ENCODE data around the gene TEX101.
"Not testable (repeated sequence)": the region's sequence is repeated elsewhere in the genome, so short reads cannot be mapped to it uniquely, and the experiment has no call there.

TEX101 gene

DNA sequence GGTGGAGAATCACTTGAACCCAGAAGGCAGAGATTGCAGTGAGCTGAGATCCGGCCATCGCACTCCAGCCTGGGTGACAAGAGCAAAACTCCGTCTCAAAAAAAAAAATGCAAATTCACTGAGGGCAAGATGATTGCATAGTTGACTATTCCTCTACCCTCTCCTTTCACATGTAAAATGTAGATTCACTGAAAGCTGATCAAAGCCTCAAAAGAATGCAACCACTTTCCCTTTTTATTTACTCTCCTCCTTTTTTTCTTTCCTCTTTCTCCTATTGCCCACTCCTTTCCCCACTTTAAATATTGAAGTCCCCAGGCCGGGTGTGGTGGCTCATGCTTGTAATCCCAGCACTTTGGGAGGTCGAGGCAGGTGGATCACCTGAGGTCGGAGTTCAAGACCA, 6.3 kb downstream of the TEX101 start:
- no peak for DNase-seq (ENCODE audit: low read depth in 3 of 3)

DNA sequence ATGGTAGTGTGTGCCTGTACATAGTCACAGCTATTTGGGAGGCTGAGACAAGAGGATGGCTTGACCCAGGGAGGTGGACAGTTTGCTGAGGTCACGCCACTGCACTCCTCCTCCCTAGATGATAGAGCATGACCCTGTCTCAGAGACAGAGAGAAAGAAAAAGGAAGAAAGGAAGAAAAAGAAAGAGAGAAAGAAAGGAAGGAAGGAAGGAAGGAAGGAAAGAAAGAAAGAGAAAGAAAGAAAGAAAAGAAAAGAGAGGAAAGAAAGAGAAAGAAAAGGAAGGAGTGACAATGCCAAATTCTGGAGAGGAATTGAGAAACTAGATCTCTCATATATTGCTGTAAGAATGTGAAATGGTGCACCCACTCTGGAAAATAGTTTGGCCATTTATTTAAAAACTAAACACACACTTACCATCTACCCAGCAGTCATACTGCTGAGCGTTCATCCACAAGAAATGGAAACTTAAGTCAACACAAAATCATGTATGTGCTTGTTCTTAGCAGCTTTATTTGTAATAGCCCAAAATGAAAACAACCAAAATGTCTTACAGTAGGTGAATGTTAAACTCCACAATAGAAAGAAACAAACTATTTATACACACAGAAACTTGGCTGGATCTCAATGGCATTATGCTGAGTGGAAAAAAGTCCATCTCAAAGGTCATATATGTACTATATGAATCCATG, 7.5 kb downstream of the TEX101 start:
- DNase-seq (ENCODE audit: low read depth in 3 of 3) = no peak

DNA sequence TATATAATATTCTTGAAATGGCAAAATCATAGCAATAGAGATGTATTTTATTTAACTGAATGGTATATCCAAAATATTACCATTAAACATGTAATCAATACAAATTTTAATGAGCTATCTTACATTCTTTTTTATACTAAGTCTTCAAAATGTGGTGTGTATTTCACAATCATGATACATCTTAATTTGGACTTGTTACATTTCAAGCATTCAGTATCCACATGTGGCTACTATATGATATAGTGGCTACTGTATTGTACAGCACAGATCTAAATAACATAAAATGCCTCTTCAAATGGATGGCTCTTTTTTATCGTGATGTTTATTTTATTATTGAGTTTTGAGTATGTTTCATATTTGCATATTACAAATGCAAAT, 8.0 kb downstream of the TEX101 start:
- DNase-seq (ENCODE audit: low read depth in 3 of 3) = no peak

DNA sequence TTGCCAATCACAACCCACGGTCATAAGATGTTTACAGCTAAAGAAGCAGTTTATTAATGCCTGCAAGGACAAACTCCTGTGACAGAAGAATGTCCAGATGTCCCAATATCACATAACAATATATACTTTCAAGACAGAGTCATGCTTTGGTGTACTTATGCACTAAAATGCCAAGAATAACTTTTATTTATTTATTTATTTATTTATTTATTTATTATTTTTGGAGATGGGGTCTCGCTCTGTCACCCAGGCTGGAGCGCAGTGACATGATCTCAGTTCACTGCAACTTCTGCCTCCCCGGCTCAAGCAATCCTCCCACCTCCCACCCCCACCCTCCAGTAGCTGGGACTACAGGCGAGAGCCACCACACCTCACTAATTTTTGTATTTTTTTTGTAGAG, 9.1 kb downstream of the TEX101 start:
- DNase-seq (ENCODE audit: low read depth in 3 of 3) = no peak

DNA sequence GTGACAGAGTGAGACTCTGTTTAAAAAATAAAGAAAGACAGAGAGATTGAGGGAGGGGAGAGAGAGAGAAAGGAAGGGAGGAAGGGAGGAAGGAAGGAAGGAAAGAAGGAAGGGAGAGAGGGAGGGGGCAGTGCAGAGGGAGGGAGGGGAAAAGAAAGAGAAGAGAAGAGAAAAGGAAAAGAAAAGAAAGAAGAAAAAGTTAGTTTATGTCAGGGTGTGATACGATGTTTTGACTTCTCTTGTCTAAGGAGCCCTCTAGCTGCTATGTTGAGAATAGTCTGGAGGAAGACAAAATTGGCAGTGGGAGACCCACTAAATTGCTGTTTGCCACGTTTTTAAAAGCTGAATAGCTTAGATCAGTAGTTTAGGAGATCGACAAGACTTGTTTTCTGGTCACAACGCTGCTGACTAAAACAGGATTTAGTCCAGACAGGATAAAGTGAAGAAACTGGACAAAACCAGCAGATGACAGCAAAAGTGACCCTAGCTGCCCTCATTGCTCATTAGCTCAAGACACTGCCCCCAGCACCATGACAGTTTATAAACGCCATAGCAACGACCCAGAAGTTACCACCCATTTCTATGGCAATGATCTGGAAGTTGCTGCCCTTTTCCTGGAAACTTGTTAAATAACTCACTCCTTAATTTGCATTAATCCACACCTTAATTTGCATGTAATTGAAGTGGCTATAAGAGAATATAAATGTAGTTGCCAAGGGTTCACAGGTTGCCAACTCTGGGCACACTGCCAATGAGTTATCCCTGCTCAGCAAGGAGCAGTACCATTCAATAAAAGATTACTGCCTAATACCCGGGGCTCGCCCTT, 11.1 kb downstream of the TEX101 start:
- no peak for DNase-seq (ENCODE audit: low read depth in 3 of 3)

DNA sequence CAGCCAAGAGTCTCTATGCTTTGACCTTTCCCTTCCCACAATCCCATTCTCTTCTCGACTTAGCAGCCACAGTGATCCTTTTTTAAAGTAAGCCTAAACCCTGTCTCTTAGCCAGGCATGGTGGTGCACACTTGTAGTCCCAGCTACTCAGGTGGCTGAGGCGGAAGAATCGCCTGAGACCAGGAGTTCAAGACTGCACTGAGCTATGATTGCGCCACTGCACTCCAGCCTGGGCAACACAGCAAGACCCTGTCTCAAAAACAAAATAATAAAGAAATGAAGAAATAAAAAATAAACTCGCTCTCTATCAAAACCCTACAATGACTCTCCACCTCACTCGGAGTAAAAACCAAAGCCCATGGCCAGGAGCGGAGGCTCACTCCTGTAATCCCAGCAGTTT, 14.7 kb downstream of the TEX101 start:
- DNase-seq (ENCODE audit: low read depth in 3 of 3) = no peak

DNA sequence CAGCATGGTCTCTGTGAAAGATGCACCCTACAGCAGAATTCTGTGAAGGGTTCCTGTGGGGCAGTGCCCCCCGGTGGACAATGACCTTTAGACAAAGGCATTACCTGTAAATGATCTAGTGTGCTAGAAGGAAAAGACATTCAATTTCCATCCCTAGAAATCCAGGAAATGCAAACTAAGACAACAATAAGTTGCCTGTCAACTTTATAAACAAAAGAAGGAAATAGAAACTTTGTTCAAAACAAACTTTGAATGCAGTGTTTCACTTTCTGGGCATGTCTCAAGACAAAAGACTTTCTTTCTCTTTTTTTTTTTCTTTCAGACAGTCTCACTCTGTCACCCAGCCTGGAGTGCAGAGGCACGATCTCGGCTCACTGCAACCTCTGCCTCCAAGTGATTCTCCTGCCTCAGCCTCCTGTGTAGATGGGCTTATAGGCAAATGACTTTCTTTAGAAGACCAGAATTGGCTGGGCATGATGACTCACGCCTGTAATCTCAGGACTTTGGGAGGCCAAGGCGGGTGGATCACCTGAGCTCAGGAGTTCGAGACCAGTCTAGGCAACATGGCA, 15.5 kb downstream of the TEX101 start:
- DNase-seq (ENCODE audit: low read depth in 3 of 3) = no peak

DNA sequence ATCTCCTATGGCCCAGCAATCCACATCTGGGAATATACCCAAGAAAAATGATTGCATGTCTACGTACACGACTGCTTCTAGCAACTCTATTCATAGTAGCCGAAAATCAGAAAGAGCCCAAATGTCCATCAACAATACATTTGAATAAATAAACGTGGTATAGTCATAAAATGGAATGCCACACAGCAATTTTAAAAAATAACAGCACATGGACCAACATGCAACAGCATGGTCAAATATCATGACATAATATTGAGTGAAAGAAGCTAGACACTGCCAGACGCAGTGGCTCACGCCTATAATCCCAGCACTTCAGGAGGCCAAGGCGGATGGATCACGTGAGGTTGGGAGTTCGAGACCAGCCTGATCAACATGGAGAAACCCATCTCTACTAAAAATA, 16.3 kb downstream of the TEX101 start:
- DNase-seq (ENCODE audit: low read depth in 3 of 3) = no peak

DNA sequence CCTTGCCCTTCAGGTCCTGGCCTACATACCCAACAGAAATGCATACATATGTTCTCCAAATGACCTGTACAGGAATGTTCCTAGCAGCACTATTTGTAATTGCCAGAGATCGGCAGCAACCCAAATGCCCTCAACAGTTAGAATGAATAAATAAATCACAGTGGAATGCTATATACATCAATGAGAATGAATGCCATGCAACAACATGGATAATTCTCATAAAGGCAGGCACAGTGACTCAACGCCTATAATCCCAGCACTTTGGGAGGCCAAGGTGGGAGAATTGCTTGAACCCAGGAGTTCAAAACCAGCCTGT, 18.6 kb downstream of the TEX101 start:
- no peak for DNase-seq (ENCODE audit: low read depth in 3 of 3)

DNA sequence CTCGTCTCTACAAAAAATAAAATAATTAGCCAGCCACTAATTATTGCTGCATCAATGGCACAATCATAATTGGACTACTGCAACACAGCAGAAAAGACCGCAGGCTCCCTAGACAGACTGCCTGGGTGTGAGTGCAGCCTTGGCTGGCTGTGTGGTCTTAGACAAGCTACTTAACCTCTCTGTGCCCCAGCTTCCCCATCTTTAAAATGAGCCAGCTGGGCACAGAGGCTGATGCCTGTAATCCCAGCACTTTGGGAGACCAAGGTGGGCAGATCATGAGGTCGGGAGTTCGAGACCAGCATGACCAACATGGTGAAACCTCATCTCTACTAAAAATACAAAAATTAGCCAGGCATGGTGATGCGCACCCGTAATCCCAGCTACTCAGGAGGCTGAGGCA, 19.0 kb downstream of the TEX101 start:
- DNase-seq (ENCODE audit: low read depth in 3 of 3) = no peak

DNA sequence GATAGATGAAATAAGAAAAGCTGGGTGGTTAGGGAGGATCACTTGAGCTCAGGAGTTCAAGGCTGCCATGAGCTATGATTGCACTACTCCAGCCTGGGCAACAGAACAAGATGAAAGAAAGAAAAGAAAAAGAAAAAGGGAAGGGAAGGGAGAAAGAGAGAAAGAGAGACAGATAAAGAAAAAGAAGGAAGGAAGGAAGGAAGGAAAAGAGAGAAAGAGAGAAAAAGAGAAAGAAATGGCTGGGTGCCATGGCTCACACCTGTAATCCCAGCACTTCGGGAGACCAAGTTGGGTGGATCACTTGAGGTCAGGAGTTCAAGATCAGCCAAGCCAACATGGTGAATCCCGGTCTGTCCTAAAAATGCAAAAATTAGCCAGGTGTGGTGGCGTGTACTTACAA, 21.1 kb downstream of the TEX101 start:
- no peak for DNase-seq (ENCODE audit: low read depth in 3 of 3)

DNA sequence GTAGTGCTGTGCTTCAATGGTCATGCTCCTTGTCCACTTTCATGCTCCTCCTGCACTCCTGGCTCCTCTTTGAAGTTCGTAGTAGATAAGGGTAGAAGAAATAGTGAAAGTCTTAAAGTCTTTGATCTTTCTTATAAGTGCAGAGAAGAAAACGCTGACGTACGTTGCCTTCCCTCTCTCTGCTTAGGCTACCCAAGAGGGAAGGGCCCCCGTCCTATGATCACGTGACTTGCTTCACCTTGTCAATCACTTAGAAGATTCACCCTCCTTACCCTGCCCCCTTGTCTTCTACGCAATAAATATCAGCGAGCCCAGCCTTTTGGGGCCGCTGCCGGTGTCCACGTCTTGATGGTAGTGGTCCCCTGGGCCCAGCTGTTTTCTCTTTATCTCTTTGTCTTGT, 22.6 kb downstream of the TEX101 start:
- not testable (repeated sequence) for DNase-seq (ENCODE audit: low read depth in 3 of 3)

DNA sequence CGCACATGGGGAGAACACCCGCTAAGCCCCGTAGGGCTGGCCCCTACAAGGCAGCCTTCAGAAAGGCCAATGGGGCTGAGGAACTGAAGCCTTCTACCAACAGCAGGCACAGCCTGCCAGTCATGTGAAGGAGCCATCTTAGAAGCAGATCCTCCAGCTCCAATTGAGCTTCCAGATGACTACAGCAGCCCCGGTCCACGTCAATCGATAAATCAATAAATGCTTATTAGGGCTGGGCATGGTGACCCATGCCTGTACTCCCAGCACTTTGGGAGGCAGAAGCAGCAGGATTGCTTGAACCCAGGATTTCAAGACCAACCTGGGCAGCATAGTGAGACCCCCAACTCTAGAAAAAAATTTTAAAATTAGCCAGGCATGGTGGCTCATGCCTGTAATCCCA, 23.0 kb downstream of the TEX101 start:
- no peak for DNase-seq (ENCODE audit: low read depth in 3 of 3)

DNA sequence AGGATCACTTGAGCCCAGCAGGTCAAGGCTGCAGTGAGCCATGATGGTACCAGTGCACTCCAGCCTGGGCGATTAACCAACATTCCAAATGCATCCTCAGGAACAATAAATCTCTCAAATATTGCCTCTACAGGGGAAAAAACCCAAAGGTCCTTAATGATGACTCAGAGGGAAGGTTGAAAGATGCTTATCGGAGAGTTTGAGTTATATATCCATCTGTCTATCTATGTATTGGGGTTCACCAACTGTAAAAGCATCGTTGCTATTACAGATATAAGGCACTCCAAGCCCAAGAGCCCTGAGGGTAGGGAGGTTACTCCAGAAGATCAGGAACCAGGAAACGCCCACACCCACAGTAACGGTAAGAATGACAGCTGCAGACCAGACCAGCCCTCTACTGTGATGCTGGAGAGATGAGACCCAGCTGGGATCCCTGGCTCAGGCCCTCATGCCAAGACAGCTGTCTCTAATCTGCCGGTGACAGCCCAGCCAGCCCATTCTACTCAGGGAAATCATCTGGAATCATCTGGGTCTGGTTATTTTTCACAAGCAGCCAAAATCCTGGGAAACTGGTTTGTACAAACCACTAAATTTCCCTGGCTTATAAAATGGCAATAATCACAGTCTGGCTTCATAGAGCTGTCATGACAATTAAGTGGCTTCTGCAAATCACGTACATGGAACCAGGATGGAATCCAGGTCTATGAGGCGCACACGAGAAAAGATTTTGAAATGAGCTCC, 23.8 kb downstream of the TEX101 start:
- DNase-seq (ENCODE audit: low read depth in 3 of 3) = no peak

DNA sequence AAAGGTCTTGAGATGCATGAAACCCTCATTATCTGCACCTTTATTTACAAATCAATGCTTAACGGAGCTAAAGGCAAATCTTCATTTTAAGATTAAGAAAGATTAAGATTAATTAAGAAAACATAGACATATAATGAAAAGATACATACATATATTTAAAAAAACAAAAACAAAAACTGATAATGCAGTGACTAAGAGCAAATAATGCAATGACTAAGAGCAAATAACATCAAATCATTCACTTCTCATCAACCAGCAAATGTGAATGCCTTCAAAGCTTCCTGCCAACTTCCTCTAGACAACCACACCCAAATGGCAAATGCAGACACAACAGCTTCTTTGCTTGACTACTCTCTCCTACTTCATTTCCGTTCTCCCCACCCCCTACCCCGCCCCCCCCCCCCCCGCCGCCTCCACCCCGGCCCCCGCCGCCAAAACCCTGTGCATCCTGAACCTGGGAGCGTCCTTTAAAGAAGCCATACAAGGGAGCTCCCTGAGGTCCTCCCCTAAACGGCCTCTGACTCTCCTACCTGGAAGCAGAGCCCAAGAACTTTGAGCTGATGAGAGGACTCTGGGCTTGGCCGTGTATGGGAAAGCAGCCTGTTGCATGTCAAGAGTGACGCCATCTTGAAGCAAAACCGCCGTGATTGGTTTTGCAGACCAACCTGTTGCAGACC, 24.5 kb downstream of the TEX101 start:
- DNase-seq (ENCODE audit: low read depth in 3 of 3) = peak in 1 of 3 experiments; percentile 18

DNA sequence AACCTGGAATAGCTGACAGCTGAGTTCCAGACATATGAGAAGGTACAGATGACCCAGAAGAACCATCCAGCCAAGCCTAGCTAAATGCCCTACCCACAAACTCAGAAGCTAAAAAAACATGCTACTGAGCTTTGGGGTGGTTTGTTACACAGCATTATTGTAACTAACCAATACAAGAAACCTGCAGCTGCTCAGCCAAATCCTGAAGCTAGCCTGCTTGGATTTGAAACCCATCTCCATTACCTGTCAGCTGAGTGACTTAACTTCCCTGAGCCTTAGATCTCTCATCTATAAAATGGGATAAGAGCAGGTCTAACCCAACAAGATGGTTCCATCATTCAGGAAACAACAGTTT, 25.0 kb downstream of the TEX101 start:
- DNase-seq (ENCODE audit: low read depth in 3 of 3) = no peak

DNA sequence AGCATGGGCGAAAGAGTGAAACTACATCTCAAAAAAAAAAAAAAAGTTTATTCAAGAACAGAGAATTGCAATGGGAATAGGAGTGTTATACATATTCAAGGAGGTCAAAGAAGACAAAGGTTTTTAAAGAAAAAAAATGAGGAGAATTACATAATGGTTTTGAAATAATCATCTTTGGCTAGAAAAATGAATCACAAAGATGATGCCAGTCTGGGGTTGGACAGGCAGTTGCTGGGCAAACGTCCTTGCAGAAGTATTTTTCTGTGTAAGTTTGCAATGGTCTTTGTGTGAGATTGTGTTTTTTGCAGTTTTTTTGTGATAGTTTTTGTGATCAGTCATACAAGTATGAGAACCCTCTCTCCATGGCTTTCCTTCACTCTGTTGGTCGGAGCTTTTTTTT, 27.0 kb downstream of the TEX101 start:
- no peak for DNase-seq (ENCODE audit: low read depth in 3 of 3)

DNA sequence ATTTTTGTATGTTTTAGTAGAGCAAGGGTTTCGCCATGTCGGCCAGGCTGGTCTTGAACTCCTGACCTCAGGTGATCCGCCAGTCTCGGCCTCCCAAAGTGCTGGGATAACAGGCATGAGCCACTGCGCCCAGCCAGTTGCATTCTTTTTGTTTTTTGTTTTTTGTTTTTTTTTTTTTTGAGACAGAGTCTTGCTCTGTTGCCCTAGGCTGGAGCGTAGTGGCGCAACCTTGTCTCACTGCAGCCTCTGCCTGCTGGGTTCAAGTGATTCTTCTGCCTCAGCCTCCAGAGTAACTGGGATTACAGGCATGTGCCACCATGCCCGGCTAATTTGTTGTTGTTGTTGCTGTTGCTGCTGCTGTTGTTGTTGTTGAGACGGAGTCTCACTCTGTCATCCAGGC, 29.4 kb downstream of the TEX101 start:
- not testable (repeated sequence) for DNase-seq (ENCODE audit: low read depth in 3 of 3)

DNA sequence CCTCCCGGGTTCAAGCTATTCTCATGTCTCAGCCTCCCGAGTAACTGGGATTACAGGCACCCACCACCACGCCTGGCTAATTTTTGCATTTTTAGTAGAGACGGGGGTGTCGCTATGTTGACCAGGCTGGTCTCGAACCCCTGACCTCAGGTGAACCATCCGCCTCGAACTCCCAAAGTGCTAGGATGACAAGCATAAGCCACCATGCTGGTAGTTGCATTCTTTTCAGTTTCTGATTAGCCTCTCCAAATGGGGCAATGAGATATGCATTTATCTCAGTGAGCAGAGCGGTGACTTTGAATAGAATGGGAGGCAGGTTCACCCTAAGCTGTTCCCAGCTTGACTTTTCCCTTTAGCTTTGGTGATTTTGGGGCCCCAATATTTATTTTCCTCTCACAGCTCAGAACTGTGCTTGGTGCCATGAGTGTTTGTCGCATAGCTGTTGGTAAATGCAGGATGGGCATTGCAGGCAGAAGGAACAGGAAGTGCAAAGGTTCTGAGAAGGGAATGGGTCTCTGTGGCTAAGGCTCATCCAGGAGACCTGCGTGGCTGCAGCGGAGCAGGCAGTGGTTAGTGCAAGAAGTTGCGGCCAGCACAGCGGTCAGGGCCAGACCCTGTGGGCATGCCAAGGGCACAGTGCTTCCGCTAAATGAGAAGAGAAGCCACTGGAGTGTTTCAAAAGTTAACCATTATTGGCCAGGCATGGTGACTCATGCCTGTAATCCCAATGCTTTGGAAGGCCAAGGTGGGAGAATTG, 30.0 kb downstream of the TEX101 start:
- no peak for DNase-seq (ENCODE audit: low read depth in 3 of 3)

DNA sequence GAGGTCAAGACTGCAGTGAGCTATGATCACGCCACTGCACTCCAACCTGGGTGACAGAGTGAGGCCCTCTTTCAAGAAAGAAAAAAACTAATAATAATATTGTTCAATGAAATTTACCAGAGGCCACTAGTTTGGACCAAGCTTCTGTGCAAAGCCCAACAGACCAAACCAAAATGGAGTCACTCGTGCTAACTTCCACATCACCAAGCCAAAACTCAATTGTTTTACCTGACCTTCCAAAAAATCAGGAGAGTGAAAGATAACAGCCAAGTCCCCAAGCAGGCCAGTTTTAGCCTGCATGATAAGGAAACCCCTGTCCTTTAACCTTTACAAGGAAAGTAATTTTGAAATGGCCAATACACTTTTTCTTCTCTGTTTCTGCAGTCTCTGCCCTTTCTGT, 30.7 kb downstream of the TEX101 start:
- no peak for DNase-seq (ENCODE audit: low read depth in 3 of 3)

DNA sequence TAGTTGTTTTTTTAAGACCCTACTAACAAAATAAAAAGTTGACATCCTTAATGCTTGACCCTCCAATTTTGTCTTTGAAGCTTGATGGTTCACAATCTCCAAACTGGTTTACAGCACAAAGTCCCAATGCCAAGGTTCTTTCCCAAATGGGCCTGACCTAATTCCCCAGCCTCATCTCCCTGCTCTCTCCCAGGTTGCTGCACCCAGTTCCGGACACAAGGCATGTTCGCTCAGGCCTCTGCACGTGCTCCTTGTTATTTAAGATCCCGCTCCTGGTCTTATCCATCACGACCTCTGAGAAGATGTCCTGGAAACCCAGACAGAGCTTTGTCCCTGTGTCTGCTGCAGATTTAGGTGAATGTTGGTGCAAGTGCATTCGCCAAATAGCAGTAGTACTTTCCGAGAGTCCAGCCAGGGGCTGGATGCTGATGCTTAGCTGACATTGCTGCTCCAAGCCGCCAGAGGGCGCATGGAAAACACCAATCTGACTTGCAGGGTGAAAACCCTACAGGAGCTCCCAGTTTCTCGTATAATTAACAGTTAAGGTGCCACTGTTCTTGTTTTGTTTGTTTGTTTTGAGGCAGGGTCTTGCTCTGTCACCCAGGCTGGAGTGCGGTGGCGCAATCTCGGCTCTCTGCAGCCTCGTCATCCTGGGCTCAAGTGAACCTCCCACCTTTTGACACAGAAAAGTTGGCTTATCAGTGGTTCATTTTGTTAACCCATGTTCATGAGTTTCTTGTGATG, 32.2 kb downstream of the TEX101 start:
- peak; percentile 57 to 68 (median 63) for DNase-seq (ENCODE audit: low read depth in 3 of 3)

Data from stimulated activated CD4-positive, alpha-beta T cell treated with anti-CD3 and anti-CD28 coated beads, TNF-alpha, amount 100 ng/mL, for 4 hours (primary cell).